ENCODE data around the gene NELL2.

The NELL2 gene

GRCh38 chr12:44460261-44460660 is 415.9 kb downstream of the NELL2 start:
- Mint-ChIP-seq H3K4me3 (no peak overlapping the region), H3K4me1 (ENCODE audit: low read depth in 2 of 2) (no peaks in the 10 kb centered on the region)

GRCh38 chr12:44459569-44459968 is 416.5 kb downstream of the NELL2 start:
- H3K4me3 Mint-ChIP-seq = no peak overlapping the region
- H3K36me3 Mint-ChIP-seq (ENCODE audit: insufficient read depth) = no peaks in the 10 kb centered on the region
- ATAC-seq (replicated peaks) (no peak), DNase-seq (no peak)
- no peak overlapping the region for H3K27ac Mint-ChIP-seq
- H3K9me3 Mint-ChIP-seq = no peaks in the 10 kb centered on the region
- no peaks in the 10 kb centered on the region for H3K4me1 Mint-ChIP-seq (ENCODE audit: low read depth in 2 of 2)
- H3K27me3 Mint-ChIP-seq = no peaks in the 10 kb centered on the region

More at GRCh38 chr12:44460261-44460660, 415.9 kb downstream of the NELL2 start:
- no peaks in the 10 kb centered on the region for H3K27me3 Mint-ChIP-seq
- no peaks in the 10 kb centered on the region for H3K9me3 Mint-ChIP-seq
- no peaks in the 10 kb centered on the region for H3K36me3 Mint-ChIP-seq (ENCODE audit: insufficient read depth)
- DNase-seq (no peak), ATAC-seq (replicated peaks) (no peak)
- no peak overlapping the region for H3K27ac Mint-ChIP-seq

Measured in effector memory CD8-positive, alpha-beta T cell (primary cell).